ENCODE results near the gene GALNT12. TPM values are rescaled to one million over a fixed set of nuclear protein-coding genes. Genes with fewer than 3 reads are reported as not detected.

The GALNT12 gene
- total RNA-seq, 1 experiment from 2014 or later = 52.9 TPM

DNA sequence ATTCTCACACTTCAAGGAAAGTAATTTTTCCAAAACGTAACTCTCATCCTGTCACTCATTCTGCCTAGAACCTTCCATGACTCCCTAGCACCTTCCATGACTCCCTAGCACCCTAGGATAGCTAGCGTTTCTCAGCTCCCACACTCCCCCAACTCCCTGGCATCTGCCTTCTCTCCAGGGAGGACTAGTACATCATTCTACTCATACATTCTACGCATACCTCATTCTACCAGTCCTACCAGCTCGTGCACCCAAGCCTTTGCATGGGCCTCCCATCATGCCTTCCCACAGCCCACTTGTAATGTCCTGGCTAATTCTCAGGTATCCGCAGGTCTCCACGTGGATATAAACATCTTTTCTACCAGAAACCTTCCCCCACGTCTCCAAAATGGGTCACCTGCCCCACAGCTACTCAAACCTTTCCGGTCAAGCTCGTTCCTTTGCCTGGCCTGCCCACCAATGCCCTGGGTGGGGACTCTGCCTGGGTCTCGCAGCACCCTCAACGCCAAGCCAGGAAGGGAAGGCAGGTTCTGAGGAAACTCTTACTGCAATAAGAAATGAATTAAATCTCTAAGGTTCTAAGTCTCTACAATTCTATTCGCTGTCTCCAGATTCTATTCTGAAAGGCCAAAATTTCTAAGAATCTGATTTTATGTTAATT, 12.0 kb upstream of the GALNT12 start:
- TF ChIP-seq EZH2 (IDR thresholded peaks at IDR 0.05; ENCODE audit: low read depth) = no peak
- Histone ChIP-seq H3K9me2 (ENCODE audit: insufficient read depth) (no peaks in the 10 kb centered on the region), H2AFZ (peak overlapping the region; percentile 94), H4K20me1 (ENCODE audit: insufficient read depth) (no peaks in the 10 kb centered on the region), H3K79me2 (ENCODE audit: low read depth) (peaks cover 49% of the 10 kb centered on the region), H3K4me3 (peak overlapping the region; percentile 64), H3K9me3 (ENCODE audit: insufficient read depth, low read depth) (no peaks in the 10 kb centered on the region), H3K27me3 (ENCODE audit: insufficient read depth, low read depth) (no peaks in the 10 kb centered on the region), H3K27ac (no peak overlapping the region), H3K4me2 (peak overlapping the region; percentile 90), H3K4me1 (replicated peaks; ENCODE audit: insufficient read depth) (peaks cover 42% of the 10 kb centered on the region), H3F3A (ENCODE audit: insufficient read depth, low read depth) (peaks cover 25% of the 10 kb centered on the region; the same call in 1 of the 2 replicates), H3K36me3 (ENCODE audit: low read depth) (0 out of 2 replicates have a peak, but pooled peaks cover 4% of the 10 kb centered on the region)
- CTCF ChIA-PET = interaction anchor here (0.7 kb wide), 1 partner anchor 564 kb away, joined by 5 read pairs; no protein-coding TSS in a partner anchor
- peak in 1 of 2 experiments; percentile 31 for DNase-seq
- POLR2A ChIA-PET (ENCODE audit: unreplicated experiment) = no interaction called here
- intact Hi-C loops (cut with micrococcal nuclease; ENCODE audit: unreplicated experiment) = loop anchor here (10.0 kb wide), 4 partner anchors 221 to 721 kb away; no protein-coding TSS in a partner anchor
- BruUV-seq (replicated peaks) = TSS peak; percentile 43

- no TSS peak for BruUV-seq (replicated peaks)
- CTCF ChIA-PET = interaction anchor here (0.7 kb wide), 1 partner anchor 565 kb away, joined by 5 read pairs; no protein-coding TSS in a partner anchor
- intact Hi-C loops (cut with micrococcal nuclease; ENCODE audit: unreplicated experiment) = loop anchor here (10.0 kb wide), 4 partner anchors 221 to 721 kb away; no protein-coding TSS in a partner anchor
Measured at GRCh38 chr9:98795970-98796363, 11.5 kb upstream of the GALNT12 start.

GRCh38 chr9:98796364-98797101, 10.9 kb upstream of the GALNT12 start, which contains the start of gene ANKS6:
TSS of gene ANKS6 (minus strand) at chr9:98796555. CDS start at chr9:98796491, 64 bp downstream.
- H3K4me3 ChIP-seq = peak within 1 kb of the TSS; percentile 64
- CTCF ChIA-PET = no interaction called here
- no TSS peak for BruUV-seq (replicated peaks)
- intact Hi-C loops (cut with micrococcal nuclease; ENCODE audit: unreplicated experiment) = loop anchor here (10.0 kb wide), 4 partner anchors 222 to 722 kb away; no protein-coding TSS in a partner anchor
- H3K9me3 ChIP-seq (ENCODE audit: insufficient read depth, low read depth) = no peaks in the 10 kb centered on the region
- H3K27ac ChIP-seq = no peak within 1 kb of the TSS
- H3K79me2 ChIP-seq (ENCODE audit: low read depth) = peaks cover 43% of the 10 kb centered on the region
- peak within 1 kb of the TSS; percentile 94 for H2AFZ ChIP-seq
- H3K4me1 ChIP-seq (replicated peaks; ENCODE audit: insufficient read depth) = peaks cover 44% of the 10 kb centered on the region
- peak in 1 of 2 experiments; percentile 87 for DNase-seq
- peak within 1 kb of the TSS; percentile 90 for H3K4me2 ChIP-seq
- peaks cover 21% of the 10 kb centered on the region; the same call in 1 of the 2 replicates for H3F3A ChIP-seq (ENCODE audit: insufficient read depth, low read depth)
- POLR2A ChIA-PET (ENCODE audit: unreplicated experiment) = no interaction called here
- TF ChIP-seq EZH2 (IDR thresholded peaks at IDR 0.05; ENCODE audit: low read depth) = no peak
- TF ChIP-seq, protein P1, sequence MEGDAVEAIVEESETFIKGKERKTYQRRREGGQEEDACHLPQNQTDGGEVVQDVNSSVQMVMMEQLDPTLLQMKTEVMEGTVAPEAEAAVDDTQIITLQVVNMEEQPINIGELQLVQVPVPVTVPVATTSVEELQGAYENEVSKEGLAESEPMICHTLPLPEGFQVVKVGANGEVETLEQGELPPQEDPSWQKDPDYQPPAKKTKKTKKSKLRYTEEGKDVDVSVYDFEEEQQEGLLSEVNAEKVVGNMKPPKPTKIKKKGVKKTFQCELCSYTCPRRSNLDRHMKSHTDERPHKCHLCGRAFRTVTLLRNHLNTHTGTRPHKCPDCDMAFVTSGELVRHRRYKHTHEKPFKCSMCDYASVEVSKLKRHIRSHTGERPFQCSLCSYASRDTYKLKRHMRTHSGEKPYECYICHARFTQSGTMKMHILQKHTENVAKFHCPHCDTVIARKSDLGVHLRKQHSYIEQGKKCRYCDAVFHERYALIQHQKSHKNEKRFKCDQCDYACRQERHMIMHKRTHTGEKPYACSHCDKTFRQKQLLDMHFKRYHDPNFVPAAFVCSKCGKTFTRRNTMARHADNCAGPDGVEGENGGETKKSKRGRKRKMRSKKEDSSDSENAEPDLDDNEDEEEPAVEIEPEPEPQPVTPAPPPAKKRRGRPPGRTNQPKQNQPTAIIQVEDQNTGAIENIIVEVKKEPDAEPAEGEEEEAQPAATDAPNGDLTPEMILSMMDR (conservative IDR thresholded peaks at IDR 0.05) = peak; percentile 49; the same call in 1 of the 2 replicates
- H4K20me1 ChIP-seq (ENCODE audit: insufficient read depth) = no peaks in the 10 kb centered on the region
- no peaks in the 10 kb centered on the region for H3K36me3 ChIP-seq (ENCODE audit: low read depth)
- H3K27me3 ChIP-seq (ENCODE audit: insufficient read depth, low read depth) = no peaks in the 10 kb centered on the region
- no peaks in the 10 kb centered on the region for H3K9me2 ChIP-seq (ENCODE audit: insufficient read depth)

More at GRCh38 chr9:98795970-98796363, 11.5 kb upstream of the GALNT12 start:
- Histone ChIP-seq H3K4me2 (peak overlapping the region; percentile 90), H3K9me3 (ENCODE audit: insufficient read depth, low read depth) (no peaks in the 10 kb centered on the region), H3K4me1 (replicated peaks; ENCODE audit: insufficient read depth) (peaks cover 42% of the 10 kb centered on the region), H3K27me3 (ENCODE audit: insufficient read depth, low read depth) (no peaks in the 10 kb centered on the region), H3K79me2 (ENCODE audit: low read depth) (peaks cover 45% of the 10 kb centered on the region), H3K27ac (no peak overlapping the region), H3K4me3 (peak overlapping the region; percentile 64), H3K9me2 (ENCODE audit: insufficient read depth) (no peaks in the 10 kb centered on the region), H2AFZ (peak overlapping the region; percentile 94), H4K20me1 (ENCODE audit: insufficient read depth) (no peaks in the 10 kb centered on the region), H3F3A (ENCODE audit: insufficient read depth, low read depth) (peaks cover 21% of the 10 kb centered on the region; the same call in 1 of the 2 replicates), H3K36me3 (ENCODE audit: low read depth) (no peaks in the 10 kb centered on the region)
- POLR2A ChIA-PET (ENCODE audit: unreplicated experiment) = no interaction called here
- TF ChIP-seq, protein P1 (conservative IDR thresholded peaks at IDR 0.05) = no peak
- peak in 1 of 2 experiments; percentile 44 for DNase-seq

Data from PC-9 (cell line).